Measurements from ENCODE around the gene CDK1.

The CDK1 gene

GRCh38 chr10:60732198-60732806 lies 46.0 kb upstream of the CDK1 start:
- Histone ChIP-seq H3K4me3 (ENCODE audit: low read depth, low read length, poor library complexity, severe bottlenecking) (peak overlapping the region; percentile 55), H3K9me2 (ENCODE audit: low read depth, low read length) (no peaks in the 10 kb centered on the region), H2AFZ (ENCODE audit: low read length) (no peak overlapping the region), H3K4me1 (ENCODE audit: insufficient read depth, low read length, severe bottlenecking) (peaks cover 14% of the 10 kb centered on the region), H3F3A (ENCODE audit: insufficient read depth, low read length) (no peaks in the 10 kb centered on the region), H4K20me1 (ENCODE audit: insufficient read depth, low read length) (no peaks in the 10 kb centered on the region), H3K27me3 (ENCODE audit: insufficient read depth, low read length) (no peaks in the 10 kb centered on the region), H3K4me2 (ENCODE audit: low read length) (peak overlapping the region; percentile 60), H3K36me3 (ENCODE audit: insufficient read depth, low read length) (no peaks in the 10 kb centered on the region), H3K79me2 (ENCODE audit: insufficient read depth, low read length) (no peaks in the 10 kb centered on the region), H3K9me3 (ENCODE audit: low read length) (no peaks in the 10 kb centered on the region), H3K27ac (ENCODE audit: low read depth, low read length, poor library complexity, severe bottlenecking) (no peak overlapping the region), H3K9ac (ENCODE audit: low read length) (no peak overlapping the region)
- no peak for TF ChIP-seq EZH2 (IDR thresholded peaks at IDR 0.05; ENCODE audit: borderline replicate concordance, low read length)
- no peak for TF ChIP-seq CTCF (IDR thresholded peaks at IDR 0.05; ENCODE audit: low read length)

- H3K79me2 ChIP-seq (ENCODE audit: insufficient read depth, low read length), result no peaks in the 10 kb centered on the region
- TF ChIP-seq CTCF (IDR thresholded peaks at IDR 0.05; ENCODE audit: low read length), result no peak
- no peaks in the 10 kb centered on the region for H3K36me3 ChIP-seq (ENCODE audit: insufficient read depth, low read length)
- H3K27ac ChIP-seq (ENCODE audit: low read depth, low read length, poor library complexity, severe bottlenecking), result no peak overlapping the region
- H3K27me3 ChIP-seq (ENCODE audit: insufficient read depth, low read length), result no peaks in the 10 kb centered on the region
- H3F3A ChIP-seq (ENCODE audit: insufficient read depth, low read length), result no peaks in the 10 kb centered on the region
- H3K4me2 ChIP-seq (ENCODE audit: low read length), result peak overlapping the region; percentile 60
- peaks cover 14% of the 10 kb centered on the region for H3K4me1 ChIP-seq (ENCODE audit: insufficient read depth, low read length, severe bottlenecking)
- no peak overlapping the region; the same call in 1 of the 2 replicates for H3K9ac ChIP-seq (ENCODE audit: low read length)
- H4K20me1 ChIP-seq (ENCODE audit: insufficient read depth, low read length), result no peaks in the 10 kb centered on the region
- no peaks in the 10 kb centered on the region for H3K9me3 ChIP-seq (ENCODE audit: low read length)
- H3K4me3 ChIP-seq (ENCODE audit: low read depth, low read length, poor library complexity, severe bottlenecking), result peak overlapping the region; percentile 55
- H2AFZ ChIP-seq (ENCODE audit: low read length), result no peak overlapping the region
- no peaks in the 10 kb centered on the region for H3K9me2 ChIP-seq (ENCODE audit: low read depth, low read length)
Observed at GRCh38 chr10:60732807-60733516, 45.3 kb upstream of the CDK1 start.

- peaks cover 14% of the 10 kb centered on the region for H3K4me1 ChIP-seq (ENCODE audit: insufficient read depth, low read length, severe bottlenecking)
- no peak overlapping the region for H3K27ac ChIP-seq (ENCODE audit: low read depth, low read length, poor library complexity, severe bottlenecking)
- no peak overlapping the region for H2AFZ ChIP-seq (ENCODE audit: low read length)
- no peaks in the 10 kb centered on the region for H3K36me3 ChIP-seq (ENCODE audit: insufficient read depth, low read length)
- peak overlapping the region; percentile 55 for H3K4me3 ChIP-seq (ENCODE audit: low read depth, low read length, poor library complexity, severe bottlenecking)
- TF ChIP-seq EZH2 (IDR thresholded peaks at IDR 0.05; ENCODE audit: borderline replicate concordance, low read length) (no peak), CTCF (IDR thresholded peaks at IDR 0.05; ENCODE audit: low read length) (no peak)
- H3K27me3 ChIP-seq (ENCODE audit: insufficient read depth, low read length), result no peaks in the 10 kb centered on the region
- no peak overlapping the region for H3K9ac ChIP-seq (ENCODE audit: low read length)
- H4K20me1 ChIP-seq (ENCODE audit: insufficient read depth, low read length), result no peaks in the 10 kb centered on the region
- no peaks in the 10 kb centered on the region for H3K9me3 ChIP-seq (ENCODE audit: low read length)
- peak overlapping the region; percentile 60 for H3K4me2 ChIP-seq (ENCODE audit: low read length)
- H3K79me2 ChIP-seq (ENCODE audit: insufficient read depth, low read length), result no peaks in the 10 kb centered on the region
- H3F3A ChIP-seq (ENCODE audit: insufficient read depth, low read length), result no peaks in the 10 kb centered on the region
- H3K9me2 ChIP-seq (ENCODE audit: low read depth, low read length), result no peaks in the 10 kb centered on the region
Observed at GRCh38 chr10:60733517-60733822, 44.8 kb upstream of the CDK1 start.
